Endothelial cell of umbilical vein (primary cell): ENCODE measurements around the gene CHD6. TPM values are rescaled to one million over a fixed set of nuclear protein-coding genes. Genes with fewer than 3 reads are reported as not detected.

Source experiments
- BruUV-seq: library from RNA; stranded (reverse); fragments of 400-500 nt; replicated peaks from 2 replicates; lab custom pipeline; 2021; lab: Mats Ljungman, UMichigan
- CTCF ChIA-PET: fragments of 300-600, 350-600 bp; sonication (Branson Sonifier 250); formaldehyde crosslinking; loops from one replicate; lab custom pipeline; 2021; ENCODE audit warnings: antibody characterized with exemption, inconsistent platforms; lab: Charles Lee
- POLR2A ChIA-PET: fragments of 300-600, 350-600 bp; sonication (Branson Sonifier 250); formaldehyde crosslinking; loops from one replicate; lab custom pipeline; 2021; ENCODE audit warnings: antibody characterized with exemption, inconsistent platforms; lab: Charles Lee
- DNase-seq: peaks from one replicate; pipeline ENCODE4 v3.0.0-alpha.2; 2011; ENCODE audit warnings: low read depth, low spot score
- FAIRE-seq: peaks from 2 replicates; lab custom pipeline; 2011; peaks lifted over from hg19 to GRCh38; lab: Jason Lieb, UNC
- H2AFZ ChIP-seq: 2 replicates; pipeline ENCODE4 v1.6.0; 2012; ENCODE audit warnings: low read depth, low read length, control low read depth, inconsistent platforms
- H3K27ac ChIP-seq: 2 replicates; pipeline ENCODE4 v1.5.1; 2011; ENCODE audit warnings: low read depth, mild to moderate bottlenecking, control low read depth, low read length, moderate library complexity; ENCODE audit not compliant: insufficient read depth
- H3K27me3 ChIP-seq, 2 experiments: 2 replicates each; pipeline versions ENCODE4 v1.6.0 to v1.6.1; 2011; ENCODE audit warnings: low read length in 2 of 2, mixed read lengths in 1 of 2; ENCODE audit not compliant: control insufficient read depth in 2 of 2, insufficient read depth in 2 of 2
- H3K36me3 ChIP-seq, 2 experiments: 2 replicates in 1 of 2; 3 replicates in 1 of 2; pipeline ENCODE4 v1.5.1; 2011; ENCODE audit warnings: low read length in 2 of 2, mild to moderate bottlenecking in 1 of 2, moderate library complexity in 1 of 2; ENCODE audit not compliant: control insufficient read depth in 2 of 2, insufficient read depth in 2 of 2; ENCODE audit errors: extremely low read depth in 1 of 2
- H3K4me1 ChIP-seq: 3 replicates; pipeline ENCODE4 v1.5.1; 2011; ENCODE audit warnings: mild to moderate bottlenecking, low read length; ENCODE audit not compliant: control insufficient read depth, insufficient read depth; ENCODE audit errors: extremely low read depth
- H3K4me2 ChIP-seq: 2 replicates; pipeline ENCODE4 v1.6.1; 2011; ENCODE audit warnings: low read length, control low read depth, mixed read lengths; ENCODE audit not compliant: insufficient read depth
- H3K4me3 ChIP-seq, 3 experiments: fragments of 200-600 bp in 1 of 3; sonication (generic), shearing (Covaris generic) in 1 of 3; replicated peaks in 1 of 3; 2 replicates each; pipeline ENCODE4 v1.5.1; 2011 to 2016; ENCODE audit warnings: control low read depth in 3 of 3, low read length in 3 of 3, mild to moderate bottlenecking in 2 of 3, inconsistent platforms in 1 of 3, low read depth in 1 of 3, moderate library complexity in 1 of 3; ENCODE audit not compliant: insufficient read depth in 1 of 3
- H3K79me2 ChIP-seq: 2 replicates; pipeline ENCODE4 v1.6.0; 2012; ENCODE audit warnings: low read length, inconsistent platforms; ENCODE audit not compliant: control insufficient read depth, insufficient read depth
- H3K9ac ChIP-seq: replicated peaks from 2 replicates; pipeline ENCODE3; 2011; ENCODE audit warnings: low read length, control low read depth; ENCODE audit not compliant: insufficient read depth; ENCODE audit errors: extremely low read depth
- H3K9me1 ChIP-seq: replicated peaks from 3 replicates; pipeline ENCODE4 v1.6.0; 2011; ENCODE audit warnings: mild to moderate bottlenecking, low read length; ENCODE audit not compliant: control insufficient read depth, insufficient read depth; ENCODE audit errors: extremely low read depth
- H3K9me3 ChIP-seq: replicated peaks from 2 replicates; pipeline ENCODE4 v1.5.1; 2012; ENCODE audit warnings: low read length, inconsistent platforms; ENCODE audit not compliant: control insufficient read depth, insufficient read depth
- H4K20me1 ChIP-seq: replicated peaks from 2 replicates; pipeline ENCODE3; 2011; ENCODE audit warnings: mild to moderate bottlenecking, low read length; ENCODE audit not compliant: control insufficient read depth, insufficient read depth; ENCODE audit errors: extremely low read depth
- EZH2 ChIP-seq: IDR thresholded peaks from 2 replicates; pipeline ENCODE4 v1.6.1; 2012; ENCODE audit warnings: borderline replicate concordance, low read depth, mild to moderate bottlenecking, moderate library complexity, low read length, inconsistent platforms; ENCODE audit not compliant: severe bottlenecking
- FOS ChIP-seq: IDR thresholded peaks from 2 replicates; pipeline ENCODE4 v1.6.1; 2011; ENCODE audit warnings: mild to moderate bottlenecking, low read length, moderate library complexity, borderline replicate concordance; ENCODE audit not compliant: insufficient read depth
- JUN ChIP-seq: IDR thresholded peaks from 2 replicates; pipeline ENCODE4 v1.6.1; 2011; ENCODE audit warnings: borderline replicate concordance, low read depth; ENCODE audit not compliant: insufficient read length, insufficient read depth
- POLR2A ChIP-seq: IDR thresholded peaks from 2 replicates; pipeline ENCODE4 v1.6.1; 2012; ENCODE audit warnings: low read depth, mild to moderate bottlenecking, control low read depth, low read length
- POLR2AphosphoS5 ChIP-seq: IDR thresholded peaks from 2 replicates; pipeline ENCODE4 v1.6.1; 2012; ENCODE audit warnings: low read depth, mild to moderate bottlenecking, control low read depth, low read length, moderate library complexity; ENCODE audit not compliant: insufficient read depth
- dilution Hi-C: fragments of 300-500 bp; cut with MboI; formaldehyde crosslinking; loops from one replicate; pipeline ENCODE4 v1.15.0; 2019; ENCODE audit warnings: low sequenced_read_pairs; ENCODE audit not compliant: extremely low pct_ligation_motif_present
- intact Hi-C: fragments of 100-400 bp; cut with micrococcal nuclease; formaldehyde crosslinking; loops from one replicate; pipeline ENCODE4 v1.10.0; 2022
- polyA plus RNA-seq, 4 experiments: library from polyadenylated mRNA; depleted of rRNA in 3 of 4; stranded (reverse) in 3 of 4; unstranded in 1 of 4; fragments of >200 nt; gene quantifications; 2 replicates each; pipeline versions ENCODE4 v1.2.1 to v1.2.3, GENCODE V29; 2011 to 2012; ENCODE audit warnings: missing spikeins in 1 of 4
- total RNA-seq: library from RNA; stranded (reverse); gene quantifications from 2 replicates; pipeline ENCODE4 v1.2.3, GENCODE V29; 2021
- TF ChIP-seq, protein P1 (sequence below), 2 donors: IDR thresholded peaks; 1 replicate in 1 of 2; 2 replicates in 1 of 2; pipeline ENCODE4 v1.5.1; 2011; ENCODE audit warnings: low read length in 2 of 2, mild to moderate bottlenecking in 2 of 2, moderate library complexity in 2 of 2, control low read depth in 1 of 2, inconsistent platforms in 1 of 2, low read depth in 1 of 2; ENCODE audit not compliant: insufficient read depth in 1 of 2; ENCODE audit errors: extremely low read depth in 1 of 2

The CHD6 gene
- total and polyA plus RNA-seq, 2 donors (not counting 3 experiments of a cell fraction or from before 2014, with no cell fraction given), result 7.2 to 33.7 TPM

- Histone ChIP-seq H2AFZ (no peak overlapping the region), H3K36me3 (no peaks in the 10 kb centered on the region), H3K4me1 (no peaks in the 10 kb centered on the region), H3K27ac (no peak overlapping the region), H4K20me1 (peaks cover 5% of the 10 kb centered on the region), H3K9me1 (no peaks in the 10 kb centered on the region), H3K4me2 (no peak overlapping the region), H3K9me3 (peaks cover 1% of the 10 kb centered on the region), H3K27me3 (no peaks in the 10 kb centered on the region), H3K4me3 (no peak overlapping the region), H3K79me2 (peaks cover 33% of the 10 kb centered on the region), H3K9ac (no peak overlapping the region)
- TF ChIP-seq JUN (no peak), EZH2 (no peak), POLR2AphosphoS5 (no peak), POLR2A (no peak), FOS (no peak)
- TF ChIP-seq, protein P1, sequence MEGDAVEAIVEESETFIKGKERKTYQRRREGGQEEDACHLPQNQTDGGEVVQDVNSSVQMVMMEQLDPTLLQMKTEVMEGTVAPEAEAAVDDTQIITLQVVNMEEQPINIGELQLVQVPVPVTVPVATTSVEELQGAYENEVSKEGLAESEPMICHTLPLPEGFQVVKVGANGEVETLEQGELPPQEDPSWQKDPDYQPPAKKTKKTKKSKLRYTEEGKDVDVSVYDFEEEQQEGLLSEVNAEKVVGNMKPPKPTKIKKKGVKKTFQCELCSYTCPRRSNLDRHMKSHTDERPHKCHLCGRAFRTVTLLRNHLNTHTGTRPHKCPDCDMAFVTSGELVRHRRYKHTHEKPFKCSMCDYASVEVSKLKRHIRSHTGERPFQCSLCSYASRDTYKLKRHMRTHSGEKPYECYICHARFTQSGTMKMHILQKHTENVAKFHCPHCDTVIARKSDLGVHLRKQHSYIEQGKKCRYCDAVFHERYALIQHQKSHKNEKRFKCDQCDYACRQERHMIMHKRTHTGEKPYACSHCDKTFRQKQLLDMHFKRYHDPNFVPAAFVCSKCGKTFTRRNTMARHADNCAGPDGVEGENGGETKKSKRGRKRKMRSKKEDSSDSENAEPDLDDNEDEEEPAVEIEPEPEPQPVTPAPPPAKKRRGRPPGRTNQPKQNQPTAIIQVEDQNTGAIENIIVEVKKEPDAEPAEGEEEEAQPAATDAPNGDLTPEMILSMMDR (IDR thresholded peaks at IDR 0.05; ENCODE audit: extremely low read depth in 1 of 2, insufficient read depth in 1 of 2, low read depth in 1 of 2, low read length in 2 of 2), result no peak
- ChIA-PET CTCF (interaction anchor here (1.4 kb wide), 1 partner anchor 23 kb away, joined by 5 read pairs; the partner anchor contains the start of gene CHD6), POLR2A (no interaction called here)
- no TSS peak for BruUV-seq
- dilution Hi-C loops (no loop called here), intact Hi-C loops (no loop called here)
- no peak for FAIRE-seq
- DNase-seq, result no peak
Observed at GRCh38 chr20:41594514-41595322, 23.5 kb downstream of the CHD6 start.
